ENCODE data around the gene ASNSD1. TPM values are rescaled to one million over a fixed set of nuclear protein-coding genes. Genes with fewer than 3 reads are reported as not detected.

ASNSD1 gene
- total and polyA plus RNA-seq, 2 donors from 2014 or later: 28.6 to 36.5 TPM

- H3K27me3 ChIP-seq (ENCODE audit: control insufficient read depth, insufficient read depth, low read length): no peaks in the 10 kb centered on the region
- H3K9ac ChIP-seq (ENCODE audit: low read length in 3 of 3): no peak overlapping the region
- H3K9me3 ChIP-seq (ENCODE audit: control insufficient read depth in 2 of 3, insufficient read depth in 1 of 3, low read length in 3 of 3): peaks cover 0 to 2% (median 2%) of the 10 kb centered on the region in 3 donors
- no peak for TF ChIP-seq CTCF (IDR thresholded peaks at IDR 0.05; ENCODE audit: borderline replicate concordance, extremely low read depth, insufficient read depth)
- no peaks in the 10 kb centered on the region for H3K4me1 ChIP-seq (ENCODE audit: control insufficient read depth in 2 of 3, insufficient read depth in 2 of 3, low read depth in 1 of 3, low read length in 3 of 3)
- FAIRE-seq: no peak
- H3K4me3 ChIP-seq (ENCODE audit: low read length in 3 of 3): no peak overlapping the region
- no peak overlapping the region for H3K27ac ChIP-seq (ENCODE audit: low read depth in 2 of 2, low read length in 2 of 2)
- H3K36me3 ChIP-seq (ENCODE audit: control insufficient read depth in 2 of 3, insufficient read depth in 3 of 3, low read length in 3 of 3): no peaks in the 10 kb centered on the region
- intact Hi-C loops (cut with DNase I): no loop called here
- DNase-seq: no peak
These were observed 18.0 kb downstream of the ASNSD1 start for GRCh38 chr2:189679226-189679625.

- Histone ChIP-seq H3K27ac (ENCODE audit: low read depth in 2 of 2, low read length in 2 of 2) (no peak overlapping the region), H3K4me3 (ENCODE audit: low read length in 3 of 3) (no peak overlapping the region), H3K27me3 (ENCODE audit: control insufficient read depth, insufficient read depth, low read length) (no peaks in the 10 kb centered on the region), H3K36me3 (ENCODE audit: control insufficient read depth in 2 of 3, insufficient read depth in 3 of 3, low read length in 3 of 3) (no peaks in the 10 kb centered on the region), H3K4me1 (ENCODE audit: control insufficient read depth in 2 of 3, insufficient read depth in 2 of 3, low read depth in 1 of 3, low read length in 3 of 3) (no peaks in the 10 kb centered on the region), H3K9me3 (ENCODE audit: control insufficient read depth in 2 of 3, insufficient read depth in 1 of 3, low read length in 3 of 3) (peaks cover 0 to 2% (median 2%) of the 10 kb centered on the region in 3 donors), H3K9ac (ENCODE audit: low read length in 3 of 3) (no peak overlapping the region)
- intact Hi-C loops (cut with DNase I): no loop called here
- DNase-seq (no peak), FAIRE-seq (no peak)
- no peak for TF ChIP-seq CTCF (IDR thresholded peaks at IDR 0.05; ENCODE audit: borderline replicate concordance, extremely low read depth, insufficient read depth)
These were observed 19.9 kb downstream of the ASNSD1 start for GRCh38 chr2:189681203-189681602.

- FAIRE-seq (no peak), DNase-seq (no peak)
- Histone ChIP-seq H3K4me1 (ENCODE audit: control insufficient read depth in 2 of 3, insufficient read depth in 2 of 3, low read depth in 1 of 3, low read length in 3 of 3) (no peaks in the 10 kb centered on the region), H3K27ac (ENCODE audit: low read depth in 2 of 2, low read length in 2 of 2) (no peak overlapping the region), H3K4me3 (ENCODE audit: low read length in 3 of 3) (no peak overlapping the region), H3K36me3 (ENCODE audit: control insufficient read depth in 2 of 3, insufficient read depth in 3 of 3, low read length in 3 of 3) (no peaks in the 10 kb centered on the region), H3K9me3 (ENCODE audit: control insufficient read depth in 2 of 3, insufficient read depth in 1 of 3, low read length in 3 of 3) (peaks cover 0 to 2% (median 2%) of the 10 kb centered on the region in 3 donors), H3K9ac (ENCODE audit: low read length in 3 of 3) (no peak overlapping the region), H3K27me3 (ENCODE audit: control insufficient read depth, insufficient read depth, low read length) (no peaks in the 10 kb centered on the region)
- no peak for TF ChIP-seq CTCF (IDR thresholded peaks at IDR 0.05; ENCODE audit: borderline replicate concordance, extremely low read depth, insufficient read depth)
- intact Hi-C loops (cut with DNase I): no loop called here
These were observed 20.6 kb downstream of the ASNSD1 start for GRCh38 chr2:189681903-189682302.

GRCh38 chr2:189683348-189683747 is 22.1 kb downstream of the ASNSD1 start:
- no peaks in the 10 kb centered on the region for H3K4me1 ChIP-seq (ENCODE audit: control insufficient read depth in 2 of 3, insufficient read depth in 2 of 3, low read depth in 1 of 3, low read length in 3 of 3)
- H3K9me3 ChIP-seq (ENCODE audit: control insufficient read depth in 2 of 3, insufficient read depth in 1 of 3, low read length in 3 of 3): peaks cover 0 to 2% (median 2%) of the 10 kb centered on the region in 3 donors
- intact Hi-C loops (cut with DNase I): no loop called here
- DNase-seq (no peak), FAIRE-seq (no peak)
- H3K4me3 ChIP-seq (ENCODE audit: low read length in 3 of 3): no peak overlapping the region
- no peaks in the 10 kb centered on the region for H3K36me3 ChIP-seq (ENCODE audit: control insufficient read depth in 2 of 3, insufficient read depth in 3 of 3, low read length in 3 of 3)
- H3K9ac ChIP-seq (ENCODE audit: low read length in 3 of 3): no peak overlapping the region
- H3K27ac ChIP-seq (ENCODE audit: low read depth in 2 of 2, low read length in 2 of 2): no peak overlapping the region
- TF ChIP-seq CTCF (IDR thresholded peaks at IDR 0.05; ENCODE audit: borderline replicate concordance, extremely low read depth, insufficient read depth): no peak
- H3K27me3 ChIP-seq (ENCODE audit: control insufficient read depth, insufficient read depth, low read length): no peaks in the 10 kb centered on the region
